ENCODE measurements around the gene HCRT.
A peak's percentile ranks its signal among the peaks of the same experiment; 100 is the strongest.
"Not testable (repeated sequence)": the region's sequence is repeated elsewhere in the genome, so short reads cannot be mapped to it uniquely, and the experiment has no call there.

Gene HCRT

DNA sequence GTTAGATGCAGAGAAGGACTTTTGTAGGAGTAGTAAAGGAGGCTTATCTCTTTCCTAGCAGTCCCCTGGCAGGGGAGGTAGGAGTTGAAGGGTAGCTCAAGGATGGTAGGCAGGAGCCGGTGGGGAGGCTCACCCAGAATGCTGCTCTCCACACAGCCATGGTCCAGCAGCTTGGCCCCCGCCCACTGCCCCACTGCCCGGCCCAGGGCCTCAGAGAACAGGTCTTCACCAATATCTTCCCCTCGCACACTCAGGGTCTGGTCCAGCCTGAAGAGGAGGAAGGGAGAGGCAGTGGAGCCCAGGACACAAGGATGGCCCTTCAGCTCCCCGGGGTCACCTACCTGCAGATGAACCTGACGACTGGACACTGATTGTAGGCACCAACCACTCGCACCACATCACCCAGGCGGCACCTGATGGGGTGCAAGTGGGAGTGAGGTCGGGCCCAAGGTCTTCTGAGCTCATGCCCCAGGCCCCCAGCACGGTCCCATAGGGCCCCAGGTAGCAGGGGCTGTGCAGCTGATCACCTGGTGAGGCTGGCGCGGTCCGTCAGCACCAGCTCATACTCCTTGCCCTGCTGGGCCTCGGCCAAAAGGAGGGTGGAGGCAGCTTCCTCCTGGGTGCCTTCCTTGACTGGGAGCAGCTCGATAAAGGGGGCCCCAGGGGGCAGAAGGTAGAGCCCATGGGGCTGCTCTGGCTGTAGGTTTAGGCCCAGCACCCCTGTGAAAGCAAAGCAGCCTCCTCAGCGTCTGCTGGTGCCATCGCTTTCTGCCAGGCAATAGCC, 5.4 kb upstream of the HCRT start:
- no peak for DNase-seq (ENCODE audit: low read depth)

DNA sequence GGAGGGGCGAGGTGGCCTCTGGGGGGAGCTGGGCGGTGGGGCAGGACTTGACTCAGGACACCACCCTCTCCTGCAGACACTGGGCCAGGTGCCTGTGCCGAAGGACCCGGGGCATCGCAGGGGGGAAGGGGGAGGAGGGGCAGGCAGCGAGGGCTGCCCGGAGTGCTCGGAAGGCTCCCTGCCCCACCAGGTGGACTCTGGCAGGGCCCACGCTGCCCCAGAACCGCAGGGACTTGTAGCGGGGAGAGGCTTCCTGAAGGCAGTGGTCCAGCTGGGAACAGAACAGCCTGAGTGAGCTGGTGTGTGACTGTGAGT, 4.4 kb upstream of the HCRT start:
- TF ChIP-seq, protein P1, sequence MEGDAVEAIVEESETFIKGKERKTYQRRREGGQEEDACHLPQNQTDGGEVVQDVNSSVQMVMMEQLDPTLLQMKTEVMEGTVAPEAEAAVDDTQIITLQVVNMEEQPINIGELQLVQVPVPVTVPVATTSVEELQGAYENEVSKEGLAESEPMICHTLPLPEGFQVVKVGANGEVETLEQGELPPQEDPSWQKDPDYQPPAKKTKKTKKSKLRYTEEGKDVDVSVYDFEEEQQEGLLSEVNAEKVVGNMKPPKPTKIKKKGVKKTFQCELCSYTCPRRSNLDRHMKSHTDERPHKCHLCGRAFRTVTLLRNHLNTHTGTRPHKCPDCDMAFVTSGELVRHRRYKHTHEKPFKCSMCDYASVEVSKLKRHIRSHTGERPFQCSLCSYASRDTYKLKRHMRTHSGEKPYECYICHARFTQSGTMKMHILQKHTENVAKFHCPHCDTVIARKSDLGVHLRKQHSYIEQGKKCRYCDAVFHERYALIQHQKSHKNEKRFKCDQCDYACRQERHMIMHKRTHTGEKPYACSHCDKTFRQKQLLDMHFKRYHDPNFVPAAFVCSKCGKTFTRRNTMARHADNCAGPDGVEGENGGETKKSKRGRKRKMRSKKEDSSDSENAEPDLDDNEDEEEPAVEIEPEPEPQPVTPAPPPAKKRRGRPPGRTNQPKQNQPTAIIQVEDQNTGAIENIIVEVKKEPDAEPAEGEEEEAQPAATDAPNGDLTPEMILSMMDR (conservative IDR thresholded peaks at IDR 0.05; ENCODE audit: low read depth, low read length), result no peak
- no peak for DNase-seq (ENCODE audit: low read depth)
- no peak overlapping the region for H3K4me3 ChIP-seq (ENCODE audit: low read depth, low read length)

More for the DNA sequence above, 5.4 kb upstream of the HCRT start:
- TF ChIP-seq, protein P1 (conservative IDR thresholded peaks at IDR 0.05; ENCODE audit: low read depth, low read length), result no peak
- no peak overlapping the region for H3K4me3 ChIP-seq (ENCODE audit: low read depth, low read length)

DNA sequence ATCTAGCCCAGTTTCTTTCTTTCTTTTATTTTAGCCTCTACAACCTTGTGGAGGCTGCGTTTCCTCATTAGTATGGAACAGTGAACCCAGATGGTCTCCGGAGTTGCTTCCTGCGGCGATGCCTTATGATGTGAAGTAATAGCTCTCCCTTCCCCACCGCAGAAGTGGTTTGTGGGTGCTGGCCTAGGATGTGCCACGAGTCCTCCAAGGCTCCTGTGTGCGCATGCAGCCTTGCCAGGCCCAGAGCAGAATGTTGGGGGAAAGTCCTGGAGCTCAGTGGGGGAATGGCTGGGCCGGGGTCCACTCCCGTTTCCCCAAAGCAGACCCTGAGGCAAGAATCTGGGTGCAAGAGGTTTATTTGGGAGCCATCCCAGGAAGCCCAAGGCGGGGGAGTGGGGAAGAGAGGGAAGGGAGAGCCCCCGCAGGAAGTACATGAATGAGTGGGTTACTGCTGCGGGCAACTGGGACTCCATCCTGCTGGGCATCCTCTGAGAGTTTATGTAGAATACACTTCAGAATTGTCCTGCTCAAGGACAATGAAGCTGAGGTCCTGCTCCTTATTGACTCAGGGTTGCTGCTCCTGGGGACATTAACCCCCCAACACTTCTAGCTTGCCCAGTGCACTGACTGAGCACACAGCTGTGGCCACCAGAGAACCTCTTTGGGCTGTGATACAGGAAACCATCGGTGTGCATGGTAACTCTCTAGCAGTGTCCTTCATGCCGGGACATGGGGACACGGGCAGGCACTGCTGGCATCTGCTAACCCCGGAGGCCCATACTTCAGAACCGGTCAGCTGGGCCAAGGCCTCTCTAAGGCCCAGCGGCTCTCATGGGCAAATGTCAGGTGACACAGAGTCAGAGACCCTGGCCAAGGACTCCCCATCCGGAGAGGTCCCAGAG, 3.7 kb upstream of the HCRT start:
- TF ChIP-seq, protein P1 (conservative IDR thresholded peaks at IDR 0.05; ENCODE audit: low read depth, low read length), result no peak
- no peak for DNase-seq (ENCODE audit: low read depth)
- H3K4me3 ChIP-seq (ENCODE audit: low read depth, low read length), result no peak overlapping the region

DNA sequence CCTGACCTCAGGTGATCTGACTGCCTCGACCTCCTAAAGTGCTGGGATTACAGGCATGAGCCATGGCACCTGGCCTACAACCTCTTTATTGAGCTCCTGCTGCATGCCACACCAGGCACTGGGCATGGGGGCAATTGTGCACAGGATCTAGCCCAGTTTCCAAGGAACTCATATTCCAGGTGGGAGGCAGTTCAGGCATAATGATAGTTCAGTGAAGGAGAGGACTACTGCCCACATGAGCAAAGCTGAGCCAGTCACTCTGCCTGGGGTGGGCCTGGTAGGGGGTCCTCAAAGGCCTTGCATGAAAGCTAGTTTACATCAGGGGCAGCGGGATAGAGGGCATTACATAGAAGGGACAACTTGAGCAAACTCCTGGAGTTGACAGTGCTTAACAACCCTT, 2.6 kb upstream of the HCRT start:
- TF ChIP-seq, protein P1 (conservative IDR thresholded peaks at IDR 0.05; ENCODE audit: low read depth, low read length), result no peak
- H3K4me3 ChIP-seq (ENCODE audit: low read depth, low read length), result no peak overlapping the region
- DNase-seq (ENCODE audit: low read depth), result no peak

DNA sequence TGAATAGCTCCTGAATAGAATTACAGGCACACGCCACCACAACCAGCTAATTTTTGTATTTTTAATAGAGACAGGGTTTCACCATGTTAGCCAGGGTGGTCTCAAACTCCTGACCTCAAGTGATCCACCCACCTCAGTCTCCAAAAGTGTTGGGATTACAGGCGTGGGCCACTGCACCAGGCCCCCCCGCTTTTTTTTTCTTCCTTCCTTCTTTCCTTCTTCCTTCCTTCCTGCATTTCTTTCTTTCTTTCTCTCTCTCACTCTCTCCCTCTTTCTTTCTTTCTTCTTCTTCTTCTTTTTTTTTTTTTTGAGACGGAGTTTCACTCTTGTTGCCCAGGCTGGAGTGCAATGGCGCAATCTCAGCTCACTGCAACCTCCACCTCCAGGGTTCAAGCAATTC, 939 bp upstream of the HCRT start:
- H3K4me3 ChIP-seq (ENCODE audit: low read depth, low read length); DNase-seq (ENCODE audit: low read depth): not testable (repeated sequence)

DNA sequence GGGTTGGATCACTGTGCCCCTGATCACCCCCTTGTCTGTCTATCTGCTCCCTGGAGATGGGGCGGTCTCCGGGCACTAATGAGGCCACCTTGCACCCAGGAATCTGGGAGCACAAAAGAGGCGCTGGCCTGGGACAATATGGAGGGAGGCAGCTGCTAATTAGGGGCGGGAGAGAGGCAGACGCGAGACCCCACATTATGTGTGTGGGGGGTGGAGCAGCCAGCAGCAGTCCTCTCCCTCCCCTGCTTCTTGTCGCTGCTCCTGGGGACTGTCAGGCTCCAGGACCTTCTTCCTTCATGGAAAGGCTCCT, 324 bp upstream of the HCRT start:
- no peak for DNase-seq (ENCODE audit: low read depth)
- H3K4me3 ChIP-seq (ENCODE audit: low read depth, low read length), result no peak overlapping the region
- TF ChIP-seq, protein P1 (conservative IDR thresholded peaks at IDR 0.05; ENCODE audit: low read depth, low read length), result no peak

DNA sequence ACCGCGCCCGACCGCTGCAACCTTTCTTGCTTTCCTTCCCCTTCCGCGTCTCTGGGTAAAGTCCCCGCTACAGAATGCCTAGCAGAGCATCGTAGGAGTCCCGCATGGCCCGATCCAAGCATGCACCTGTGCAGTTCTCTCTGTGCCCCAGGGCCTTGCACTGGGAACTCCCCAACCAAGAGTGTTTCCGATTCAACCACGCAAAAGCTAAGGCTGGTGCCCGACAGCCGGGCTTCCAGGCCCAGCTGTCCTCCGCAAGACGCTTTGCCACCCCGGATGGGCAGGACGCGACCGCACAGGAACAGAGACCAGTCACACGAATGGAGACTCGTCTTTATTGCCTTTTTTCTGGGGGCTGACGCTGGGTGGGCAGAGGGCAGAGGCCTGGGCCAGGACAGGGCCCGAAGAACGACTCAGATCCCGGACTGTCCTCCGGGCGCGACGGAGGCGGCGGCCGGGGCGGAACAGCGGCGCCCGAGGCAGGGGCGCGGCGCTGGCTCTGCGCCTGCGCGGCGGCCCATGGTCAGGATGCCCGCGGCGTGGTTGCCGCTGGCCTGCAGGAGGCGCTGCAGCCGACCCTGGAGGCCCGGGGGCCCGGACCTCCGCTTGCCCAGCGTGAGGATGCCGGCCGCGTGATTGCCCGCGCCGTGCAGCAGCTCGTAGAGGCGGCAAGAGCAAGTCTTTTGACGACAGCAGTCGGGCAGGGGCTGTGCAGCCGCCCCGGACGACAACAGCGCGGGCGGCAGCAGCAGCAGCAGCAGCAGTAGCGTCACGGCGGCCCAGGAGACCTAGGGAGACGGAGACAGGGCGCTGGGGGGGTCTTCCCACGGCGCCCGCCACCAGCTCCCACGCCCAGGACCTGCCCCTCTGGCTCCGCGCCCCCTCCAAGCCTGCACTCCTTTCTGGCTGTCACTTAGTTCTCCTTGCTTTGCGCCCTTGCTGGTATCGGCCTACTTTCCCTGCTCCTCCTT, 1.2 kb downstream of the HCRT start:
- DNase-seq (ENCODE audit: low read depth), result peak; percentile 72
- TF ChIP-seq, protein P1 (conservative IDR thresholded peaks at IDR 0.05; ENCODE audit: low read depth, low read length), result peak; percentile 58
- peak overlapping the region; percentile 64 for H3K4me3 ChIP-seq (ENCODE audit: low read depth, low read length)
